HCT116 (cell line): ENCODE data around the gene ERI2. TPM values are rescaled to one million over a fixed set of nuclear protein-coding genes. Genes with fewer than 3 reads are reported as not detected.
"Not testable (repeated sequence)": the region's sequence is repeated elsewhere in the genome, so short reads cannot be mapped to it uniquely, and the experiment has no call there.

Experiments
- ATAC-seq: fragments of 200-7000 bp; cut with Tn5 transposase; 2 replicates; pipeline ENCODE4 v1.9.1; 2020; ENCODE audit warnings: mild to moderate bottlenecking, moderate library complexity
- BruUV-seq: library from RNA; stranded (reverse); fragments of 400-500 nt; replicated peaks from 2 replicates; lab custom pipeline; 2021; lab: Mats Ljungman, UMichigan
- CTCF ChIA-PET: fragments of 300-600 bp; sonication (Branson Sonifier 250); formaldehyde crosslinking; loops from one replicate; lab custom pipeline; 2021; ENCODE audit warnings: antibody characterized with exemption; lab: Charles Lee
- POLR2A ChIA-PET: fragments of 300-600, 350-600 bp; sonication (Branson Sonifier 250); formaldehyde crosslinking; loops from one replicate; lab custom pipeline; 2021; ENCODE audit warnings: antibody characterized with exemption; lab: Charles Lee
- RAD21 ChIA-PET, 2 experiments: fragments of 300-600 bp; sonication (Branson Sonifier 250); formaldehyde crosslinking; loops; one replicate each; lab custom pipeline; 2023; ENCODE audit warnings: low total read pairs in 2 of 2; ENCODE audit not compliant: uncharacterized antibody in 2 of 2, unreplicated experiment in 2 of 2, low non-redundant PET in 1 of 2; lab: Charles Lee
- DNase-seq: peaks from one replicate; pipeline ENCODE4 v3.0.0-alpha.2; 2010; ENCODE audit warnings: low read depth, low spot score
- H2AFZ ChIP-seq: fragments of 200-600 bp; shearing (Covaris generic), sonication (generic); 2 replicates; pipeline ENCODE4 v1.6.1; 2017; ENCODE audit warnings: low read depth, mixed run types, mixed read lengths, antibody characterized with exemption, low read length; ENCODE audit not compliant: poor library complexity, severe bottlenecking
- H3K27ac ChIP-seq: 2 replicates; pipeline ENCODE4 v1.5.1; 2012; ENCODE audit warnings: low read depth, low read length
- H3K27me3 ChIP-seq: fragments of 200-600 bp; sonication (generic); 2 replicates; pipeline ENCODE4 v1.6.1; 2016; ENCODE audit warnings: mixed run types, low read length, mixed read lengths; ENCODE audit not compliant: insufficient read depth
- H3K36me3 ChIP-seq, 2 experiments: fragments of 200-500 bp in 1 of 2; fragments of 200-600 bp in 1 of 2; sonication (Bioruptor generic) in 1 of 2; sonication (generic) in 1 of 2; 2 replicates each; pipeline versions ENCODE4 v1.5.1 to v1.6.1; 2014 to 2016; ENCODE audit warnings: low read length in 2 of 2, inconsistent platforms in 1 of 2, mixed read lengths in 1 of 2, mixed run types in 1 of 2; ENCODE audit not compliant: insufficient read depth in 2 of 2, control insufficient read depth in 1 of 2
- H3K4me1 ChIP-seq, 2 experiments: fragments of 200-600 bp in 1 of 2; sonication (generic) in 1 of 2; 2 replicates each; pipeline versions ENCODE4 v1.5.1 to v1.6.1; 2012 to 2017; ENCODE audit warnings: low read length in 2 of 2, inconsistent platforms in 1 of 2, mild to moderate bottlenecking in 1 of 2, mixed read lengths in 1 of 2, mixed run types in 1 of 2, moderate library complexity in 1 of 2; ENCODE audit not compliant: insufficient read depth in 2 of 2, control insufficient read depth in 1 of 2
- H3K4me2 ChIP-seq: fragments of 200-600 bp; sonication (generic); 2 replicates; pipeline ENCODE4 v1.6.1; 2017; ENCODE audit warnings: mixed run types, low read length, mixed read lengths
- H3K4me3 ChIP-seq, 2 experiments: fragments of 200-600 bp in 1 of 2; sonication (generic) in 1 of 2; replicated peaks in 1 of 2; 2 replicates each; pipeline ENCODE4 v1.5.1; 2011 to 2016; ENCODE audit warnings: low read length in 2 of 2, control low read depth in 1 of 2, low read depth in 1 of 2, mild to moderate bottlenecking in 1 of 2, mixed read lengths in 1 of 2, mixed run types in 1 of 2
- H3K79me2 ChIP-seq: fragments of 200-600 bp; sonication (generic); 2 replicates; pipeline ENCODE4 v1.6.1; 2017; ENCODE audit warnings: mild to moderate bottlenecking, mixed run types, low read length, moderate library complexity, mixed read lengths; ENCODE audit not compliant: insufficient read depth
- H3K9ac ChIP-seq: fragments of 200-600 bp; sonication (generic); 2 replicates; pipeline ENCODE4 v1.6.1; 2016; ENCODE audit warnings: low read length, mixed read lengths
- H3K9me2 ChIP-seq: fragments of 200-600 bp; sonication (generic), shearing (Covaris generic); 2 replicates; pipeline ENCODE4 v1.6.1; 2017; ENCODE audit warnings: mixed run types, mild to moderate bottlenecking, moderate library complexity; ENCODE audit not compliant: insufficient read depth
- H3K9me3 ChIP-seq, 2 experiments: fragments of 200-500 bp in 1 of 2; fragments of 200-600 bp in 1 of 2; sonication (Bioruptor generic) in 1 of 2; sonication (generic) in 1 of 2; 2 replicates each; pipeline ENCODE4 v1.6.1; 2014 to 2017; ENCODE audit warnings: low read length in 2 of 2, mixed read lengths in 2 of 2, inconsistent platforms in 1 of 2, low read depth in 1 of 2, mild to moderate bottlenecking in 1 of 2, mixed run types in 1 of 2, moderate library complexity in 1 of 2; ENCODE audit not compliant: control insufficient read depth in 1 of 2, insufficient read depth in 1 of 2
- H4K20me1 ChIP-seq: fragments of 200-600 bp; sonication (generic), shearing (Covaris generic); 2 replicates; pipeline ENCODE4 v1.6.1; 2017; ENCODE audit warnings: mixed run types, mild to moderate bottlenecking, moderate library complexity; ENCODE audit not compliant: insufficient read depth
- EGR1 ChIP-seq: IDR thresholded peaks from 2 replicates; pipeline ENCODE4 v1.6.1; 2012; ENCODE audit warnings: low read depth
- EZH2 ChIP-seq: fragments of 200-600 bp; sonication (generic); IDR thresholded peaks from 2 replicates; pipeline ENCODE4 v1.6.1; 2017; ENCODE audit warnings: antibody characterized with exemption, mixed run types
- JUND ChIP-seq: IDR thresholded peaks from 2 replicates; pipeline ENCODE4 v1.6.1; 2012
- RAD21 ChIP-seq: IDR thresholded peaks from 2 replicates; pipeline ENCODE4 v1.6.1; 2012; ENCODE audit warnings: low read depth, mild to moderate bottlenecking
- SIN3A ChIP-seq: IDR thresholded peaks from 2 replicates; pipeline ENCODE4 v1.6.1; 2012; ENCODE audit warnings: low read depth
- SRF ChIP-seq: IDR thresholded peaks from 2 replicates; pipeline ENCODE4 v1.6.1; 2012; ENCODE audit warnings: low read depth
- ZNF274 ChIP-seq: fragments of 200-500 bp; sonication (Bioruptor generic); IDR thresholded peaks from 2 replicates; pipeline ENCODE4 v1.6.1; 2014; ENCODE audit warnings: mild to moderate bottlenecking, low read depth, low read length, inconsistent platforms
- intact Hi-C: fragments of 100-400 bp; cut with micrococcal nuclease; formaldehyde crosslinking; loops from 2 replicates; pipeline ENCODE4 v1.10.0; 2022
- total RNA-seq: library from RNA; stranded (reverse); gene quantifications from one replicate; pipeline ENCODE4 v1.2.1, GENCODE V29; 2021; ENCODE audit not compliant: unreplicated experiment
- TF ChIP-seq, protein P1 (sequence below): IDR thresholded peaks from 2 replicates; pipeline ENCODE4 v1.6.1; 2012
- TF ChIP-seq, protein P2 (sequence below): IDR thresholded peaks from 2 replicates; pipeline ENCODE4 v1.6.1; 2012

The ERI2 gene
- total RNA-seq, 1 experiment from 2014 or later, result 42.1 TPM

DNA sequence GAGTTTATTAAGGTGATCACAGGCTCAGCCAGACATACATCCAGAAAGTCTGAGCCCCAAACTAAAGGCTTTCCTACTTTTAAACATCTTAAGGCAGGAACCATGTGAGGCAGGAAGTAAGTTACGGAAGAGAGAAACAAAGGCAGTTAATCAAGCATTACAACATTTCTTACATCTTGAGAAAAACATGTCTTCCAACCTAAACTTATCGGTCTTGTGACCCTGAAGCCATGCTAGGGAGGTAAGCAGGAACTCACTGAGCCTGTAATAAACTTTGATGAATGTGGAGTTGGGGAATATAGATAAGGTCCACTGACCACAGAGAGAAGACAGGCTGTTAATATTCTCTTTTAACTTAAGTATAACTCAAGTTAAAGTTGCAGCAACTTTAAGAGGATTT lies 45.9 kb downstream of the ERI2 start:
- POLR2A ChIA-PET, result no interaction called here

DNA sequence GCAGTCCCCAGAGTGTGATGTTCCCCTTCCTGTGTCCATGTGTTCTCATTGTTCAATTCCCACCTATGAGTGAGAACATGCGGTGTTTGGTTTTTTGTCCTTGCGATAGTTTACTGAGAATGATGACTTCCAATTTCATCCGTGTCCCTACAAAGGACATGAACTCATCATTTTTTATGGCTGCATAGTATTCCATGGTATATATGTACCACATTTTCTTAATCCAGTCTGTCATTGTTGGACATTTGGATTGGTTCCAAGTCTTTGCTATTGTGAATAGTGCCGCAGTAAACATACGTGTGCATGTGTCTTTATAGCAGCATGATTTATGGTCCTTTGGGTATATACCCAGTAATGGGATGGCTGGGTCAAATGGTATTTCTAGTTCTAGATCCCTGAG lies 50.5 kb downstream of the ERI2 start:
- CTCF ChIA-PET, POLR2A ChIA-PET, BruUV-seq, H4K20me1 ChIP-seq, RAD21 ChIA-PET, H3K4me3 ChIP-seq, H3K36me3 ChIP-seq, ATAC-seq, H3K79me2 ChIP-seq, DNase-seq, H3K9ac ChIP-seq, H3K27ac ChIP-seq, H3K9me3 ChIP-seq, H3K9me2 ChIP-seq, intact Hi-C loops, H3K4me2 ChIP-seq, H3K4me1 ChIP-seq, H2AFZ ChIP-seq: not testable (repeated sequence)
- H3K27me3 ChIP-seq, result peaks cover 25% of the 10 kb centered on the region

More for the DNA sequence above, 45.9 kb downstream of the ERI2 start:
- no peak overlapping the region for H3K27ac ChIP-seq
- H3K79me2 ChIP-seq, result no peaks in the 10 kb centered on the region
- H3K27me3 ChIP-seq, result no peaks in the 10 kb centered on the region
- H3K9me3 ChIP-seq, result no peaks in the 10 kb centered on the region
- H3K36me3 ChIP-seq, result no peaks in the 10 kb centered on the region
- no peaks in the 10 kb centered on the region for H3K9me2 ChIP-seq
- ChIA-PET RAD21 (no interaction called here), CTCF (no interaction called here)
- peaks cover 10 to 12% of the 10 kb centered on the region in 2 experiments for H3K4me1 ChIP-seq
- TF ChIP-seq RAD21 (no peak), ZNF274 (no peak), SIN3A (no peak), EGR1 (no peak), SRF (no peak), EZH2 (no peak), JUND (no peak)
- TF ChIP-seq, protein P1, sequence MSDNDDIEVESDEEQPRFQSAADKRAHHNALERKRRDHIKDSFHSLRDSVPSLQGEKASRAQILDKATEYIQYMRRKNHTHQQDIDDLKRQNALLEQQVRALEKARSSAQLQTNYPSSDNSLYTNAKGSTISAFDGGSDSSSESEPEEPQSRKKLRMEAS, result no peak
- TF ChIP-seq, protein P2, sequence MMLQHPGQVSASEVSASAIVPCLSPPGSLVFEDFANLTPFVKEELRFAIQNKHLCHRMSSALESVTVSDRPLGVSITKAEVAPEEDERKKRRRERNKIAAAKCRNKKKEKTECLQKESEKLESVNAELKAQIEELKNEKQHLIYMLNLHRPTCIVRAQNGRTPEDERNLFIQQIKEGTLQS, result no peak
- H3K4me2 ChIP-seq, result no peak overlapping the region
- intact Hi-C loops, result no loop called here
- no TSS peak for BruUV-seq
- ATAC-seq, result no peak
- H3K9ac ChIP-seq, result no peak overlapping the region
- H2AFZ ChIP-seq, result no peak overlapping the region
- no peaks in the 10 kb centered on the region for H4K20me1 ChIP-seq
- no peak overlapping the region for H3K4me3 ChIP-seq
- DNase-seq, result no peak
